CD14-positive monocyte (primary cell): ENCODE measurements around the gene ATP2A2. TPM values are rescaled to one million over a fixed set of nuclear protein-coding genes. Genes with fewer than 3 reads are reported as not detected.

Experiments
- DNase-seq, 3 donors: peaks; one replicate each; pipeline ENCODE4 v3.0.0-alpha.2; 2011 to 2022
- H2AFZ ChIP-seq: 2 replicates; pipeline ENCODE4 v1.6.0; 2012; ENCODE audit warnings: mild to moderate bottlenecking, low read depth, low read length, inconsistent platforms; ENCODE audit not compliant: insufficient read depth, poor library complexity, severe bottlenecking
- H3K27ac ChIP-seq, 2 donors: 1 replicate in 1 of 2; 2 replicates in 1 of 2; pipeline ENCODE4 v1.5.1; 2012 to 2013; ENCODE audit warnings: low read length in 2 of 2, control low read depth in 1 of 2, inconsistent platforms in 1 of 2, low read depth in 1 of 2, mild to moderate bottlenecking in 1 of 2
- H3K27me3 ChIP-seq, 2 donors: one replicate each; pipeline versions ENCODE4 v1.6.0 to v1.6.1; 2011 to 2013; ENCODE audit warnings: low read length in 2 of 2; ENCODE audit not compliant: control insufficient read depth in 2 of 2, insufficient read depth in 2 of 2
- H3K36me3 ChIP-seq, 2 donors: replicated peaks in 1 of 2; 1 replicate in 1 of 2; 2 replicates in 1 of 2; pipeline versions ENCODE4 v1.5.1 to v1.6.1; 2012 to 2013; ENCODE audit warnings: low read length in 2 of 2, control low read depth in 1 of 2, inconsistent platforms in 1 of 2, mild to moderate bottlenecking in 1 of 2; ENCODE audit not compliant: insufficient read depth in 2 of 2, control insufficient read depth in 1 of 2
- H3K4me1 ChIP-seq, 2 donors: 1 replicate in 1 of 2; 2 replicates in 1 of 2; pipeline versions ENCODE4 v1.5.1 to v1.6.1; 2012 to 2013; ENCODE audit warnings: low read length in 2 of 2, control low read depth in 1 of 2, inconsistent platforms in 1 of 2, mild to moderate bottlenecking in 1 of 2, moderate library complexity in 1 of 2; ENCODE audit not compliant: insufficient read depth in 2 of 2, control insufficient read depth in 1 of 2
- H3K4me2 ChIP-seq: replicated peaks from 2 replicates; pipeline ENCODE3; 2012; ENCODE audit warnings: low read length, moderate library complexity, mild to moderate bottlenecking; ENCODE audit not compliant: poor library complexity, severe bottlenecking; ENCODE audit errors: extremely low read depth
- H3K4me3 ChIP-seq, 3 experiments: fragments of 200-600 bp in 1 of 3; sonication (generic) in 1 of 3; replicated peaks in 1 of 3; 1 replicate in 2 of 3; 2 replicates in 1 of 3; pipeline ENCODE4 v1.5.1; 2011 to 2013; ENCODE audit warnings: low read length in 3 of 3, mild to moderate bottlenecking in 3 of 3, control low read depth in 2 of 3, low read depth in 2 of 3, inconsistent platforms in 1 of 3, moderate library complexity in 1 of 3
- H3K79me2 ChIP-seq: 2 replicates; pipeline ENCODE4 v1.6.0; 2012; ENCODE audit warnings: mild to moderate bottlenecking, control low read depth, inconsistent platforms, low read length, moderate library complexity; ENCODE audit not compliant: insufficient read depth
- H3K9ac ChIP-seq: 2 replicates; pipeline ENCODE4 v1.6.0; 2017; ENCODE audit warnings: low read length, mild to moderate bottlenecking; ENCODE audit not compliant: insufficient read depth, poor library complexity, severe bottlenecking
- H3K9me3 ChIP-seq, 2 donors: replicated peaks in 1 of 2; 1 replicate in 1 of 2; 2 replicates in 1 of 2; pipeline versions ENCODE4 v1.5.1 to v1.6.1; 2012 to 2013; ENCODE audit warnings: low read length in 2 of 2, control low read depth in 1 of 2; ENCODE audit not compliant: control insufficient read depth in 1 of 2, insufficient read depth in 1 of 2
- H4K20me1 ChIP-seq: 2 replicates; pipeline ENCODE4 v1.6.0; 2012; ENCODE audit warnings: mild to moderate bottlenecking, low read length, control low read depth, moderate library complexity; ENCODE audit not compliant: insufficient read depth
- H3K27ac Mint-ChIP-seq, 7 donors: one replicate each; pipeline ENCODE4 v1.8.0; 2020; ENCODE audit warnings: mild to moderate bottlenecking in 7 of 7, mixed read lengths in 7 of 7, moderate library complexity in 6 of 7, inconsistent platforms in 2 of 7
- H3K27me3 Mint-ChIP-seq, 3 donors: one replicate each; pipeline ENCODE4 v1.8.0; 2021 to 2022; ENCODE audit warnings: low read depth in 3 of 3, mild to moderate bottlenecking in 3 of 3, mixed read lengths in 3 of 3, moderate library complexity in 3 of 3, inconsistent platforms in 1 of 3
- H3K36me3 Mint-ChIP-seq, 2 donors: one replicate each; pipeline ENCODE4 v1.8.0; 2020; ENCODE audit warnings: mixed read lengths in 2 of 2, inconsistent platforms in 1 of 2, mild to moderate bottlenecking in 1 of 2
- H3K4me1 Mint-ChIP-seq: one replicate; pipeline ENCODE4 v1.8.0; 2020; ENCODE audit warnings: mild to moderate bottlenecking, mixed read lengths
- H3K4me3 Mint-ChIP-seq, 2 donors: one replicate each; pipeline ENCODE4 v1.8.0; 2020; ENCODE audit warnings: mild to moderate bottlenecking in 2 of 2, mixed read lengths in 2 of 2, moderate library complexity in 1 of 2
- H3K9me3 Mint-ChIP-seq, 7 donors: one replicate each; pipeline ENCODE4 v1.8.0; 2020 to 2022; ENCODE audit warnings: mixed read lengths in 7 of 7, mild to moderate bottlenecking in 6 of 7, moderate library complexity in 6 of 7, inconsistent platforms in 2 of 7
- WGBS: methylation state at CpG from one replicate; pipeline ENCODE4 v1.1.5; 2013; ENCODE audit warnings: missing lambda C conversion rate; ENCODE audit not compliant: insufficient coverage; 5-methylcytosine and 5-hydroxymethylcytosine counted together
- intact Hi-C, 2 donors: fragments of 100-400 bp; cut with micrococcal nuclease; formaldehyde crosslinking; loops; one replicate each; pipeline versions ENCODE4 v1.15.0 to v1.15.1; 2023
- polyA plus RNA-seq, 3 donors: library from polyadenylated mRNA; depleted of rRNA in 1 of 3; unstranded in 2 of 3; stranded (reverse) in 1 of 3; fragments of 300-500 nt in 2 of 3; fragments of >200 nt in 1 of 3; fragmentation: Illumina TruSeq in 2 of 3; gene quantifications; 1 replicate in 2 of 3; 2 replicates in 1 of 3; pipeline ENCODE4 v1.2.3, GENCODE V29; 2012 to 2021
- TF ChIP-seq, protein P1 (sequence below): fragments of 200-600 bp; IDR thresholded peaks from one replicate; pipeline ENCODE4 v1.8.0; 2022; ENCODE audit warnings: antibody characterized with exemption, mild to moderate bottlenecking

ATP2A2 gene
- polyA plus RNA-seq, 3 donors = 4.5 to 83.1 (median 6.9) TPM

DNA sequence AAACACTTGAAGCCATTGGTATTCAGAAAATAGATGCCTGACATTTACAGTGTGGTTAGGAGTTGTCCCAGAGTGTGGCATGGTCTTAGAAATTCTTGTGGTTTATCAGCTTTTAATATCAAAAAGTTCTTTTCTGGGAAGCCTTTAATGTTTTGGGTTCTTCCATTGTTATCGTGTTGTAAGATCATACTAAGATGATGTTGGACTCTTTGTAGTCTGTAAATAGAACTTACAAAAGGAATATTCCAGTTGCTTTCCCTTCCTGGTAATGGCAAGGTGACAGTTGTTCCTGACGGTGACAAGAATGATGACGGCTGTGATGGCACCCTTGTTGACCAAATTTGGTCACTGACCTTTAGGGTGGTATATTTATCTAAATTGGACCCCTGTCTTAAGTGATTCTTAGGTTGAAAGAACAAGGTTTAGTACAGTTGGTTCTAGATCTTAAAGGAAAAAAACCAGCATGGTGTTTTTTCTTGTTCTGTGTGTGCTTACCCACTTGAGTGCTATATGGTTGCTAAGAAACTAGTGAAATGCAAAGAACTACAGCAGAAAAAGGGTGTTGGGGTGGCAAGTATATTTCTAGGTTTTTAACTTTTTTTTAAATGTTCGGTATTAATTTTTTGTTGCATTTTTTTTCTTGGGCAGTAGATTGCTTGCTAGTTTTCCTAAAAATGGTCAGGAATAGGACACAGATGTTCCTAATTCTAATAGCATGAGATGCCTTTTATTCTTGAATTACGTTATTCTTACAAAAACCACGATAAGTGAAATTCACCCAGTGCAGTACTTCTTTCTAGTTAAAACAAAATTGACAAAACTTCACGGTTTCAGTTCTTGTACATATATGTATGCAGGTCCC, 2.1 kb downstream of the ATP2A2 start:
- H3K9me3 ChIP-seq = no peaks in the 10 kb centered on the region
- intact Hi-C loops = loop anchor here (5.0 to 10.0 kb wide), 3 partner anchors 48 to 158 kb away; partner anchors contain the start of gene IFT81 (in 1 of the 2)
- Mint-ChIP-seq H3K9me3 (no peaks in the 10 kb centered on the region), H3K4me1 (peaks cover 64% of the 10 kb centered on the region), H3K4me3 (peak overlapping the region; percentile 94 to 96), H3K27ac (peak overlapping the region in 5 of 7 donors; percentile 86 to 94 (median 92)), H3K36me3 (peaks cover 32 to 37% of the 10 kb centered on the region in 2 donors), H3K27me3 (peaks cover 0 to 5% (median 5%) of the 10 kb centered on the region in 3 donors)
- peaks cover 11 to 16% of the 10 kb centered on the region in 2 donors for H3K36me3 ChIP-seq
- H3K27ac ChIP-seq = peak overlapping the region in 1 of 2 donors; percentile 94
- TF ChIP-seq, protein P1, sequence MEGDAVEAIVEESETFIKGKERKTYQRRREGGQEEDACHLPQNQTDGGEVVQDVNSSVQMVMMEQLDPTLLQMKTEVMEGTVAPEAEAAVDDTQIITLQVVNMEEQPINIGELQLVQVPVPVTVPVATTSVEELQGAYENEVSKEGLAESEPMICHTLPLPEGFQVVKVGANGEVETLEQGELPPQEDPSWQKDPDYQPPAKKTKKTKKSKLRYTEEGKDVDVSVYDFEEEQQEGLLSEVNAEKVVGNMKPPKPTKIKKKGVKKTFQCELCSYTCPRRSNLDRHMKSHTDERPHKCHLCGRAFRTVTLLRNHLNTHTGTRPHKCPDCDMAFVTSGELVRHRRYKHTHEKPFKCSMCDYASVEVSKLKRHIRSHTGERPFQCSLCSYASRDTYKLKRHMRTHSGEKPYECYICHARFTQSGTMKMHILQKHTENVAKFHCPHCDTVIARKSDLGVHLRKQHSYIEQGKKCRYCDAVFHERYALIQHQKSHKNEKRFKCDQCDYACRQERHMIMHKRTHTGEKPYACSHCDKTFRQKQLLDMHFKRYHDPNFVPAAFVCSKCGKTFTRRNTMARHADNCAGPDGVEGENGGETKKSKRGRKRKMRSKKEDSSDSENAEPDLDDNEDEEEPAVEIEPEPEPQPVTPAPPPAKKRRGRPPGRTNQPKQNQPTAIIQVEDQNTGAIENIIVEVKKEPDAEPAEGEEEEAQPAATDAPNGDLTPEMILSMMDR = no peak
- peaks cover 65% of the 10 kb centered on the region for H4K20me1 ChIP-seq
- H3K4me3 ChIP-seq = peak overlapping the region; percentile 63 to 96 (median 89)
- H3K79me2 ChIP-seq = peaks cover 67% of the 10 kb centered on the region
- H3K4me2 ChIP-seq = peak overlapping the region; percentile 78
- 48% methylated on average over 2 of the region's 7 CpGs for WGBS
- no peaks in the 10 kb centered on the region for H3K27me3 ChIP-seq
- no peak for DNase-seq
- H3K4me1 ChIP-seq = peaks cover 56 to 70% of the 10 kb centered on the region in 2 donors
- no peak overlapping the region for H2AFZ ChIP-seq
- H3K9ac ChIP-seq = peak overlapping the region; percentile 93

DNA sequence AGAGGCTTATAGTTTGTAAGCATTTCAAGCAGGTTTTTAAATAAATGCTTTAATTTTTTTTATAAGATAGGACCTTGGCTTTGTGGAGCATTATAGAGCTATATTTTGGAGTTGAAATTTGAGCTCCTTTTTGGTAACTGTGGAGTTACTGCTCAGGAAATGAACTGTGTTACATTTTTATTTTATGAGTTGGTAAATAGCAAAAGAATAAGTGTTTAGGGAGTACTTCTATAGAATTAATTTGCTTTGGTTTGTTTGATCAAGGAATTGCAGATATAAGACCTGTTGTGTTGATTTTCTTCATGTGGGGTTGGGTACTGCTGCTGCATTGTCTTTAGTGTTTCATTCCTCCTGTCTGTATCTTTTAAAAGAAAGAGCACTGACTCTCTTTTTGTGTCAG, 3.5 kb downstream of the ATP2A2 start:
- intact Hi-C loops = loop anchor here (5.0 to 10.0 kb wide), 3 partner anchors 50 to 160 kb away; partner anchors contain the start of gene IFT81 (in 1 of the 2)
- Mint-ChIP-seq H3K27ac (peak overlapping the region; percentile 49 to 89 (median 76)), H3K36me3 (peaks cover 41 to 51% of the 10 kb centered on the region in 2 donors), H3K4me1 (peaks cover 67% of the 10 kb centered on the region), H3K4me3 (peak overlapping the region; percentile 34 to 61), H3K9me3 (no peaks in the 10 kb centered on the region), H3K27me3 (no peaks in the 10 kb centered on the region)
- no peaks in the 10 kb centered on the region for H3K9me3 ChIP-seq
- peak overlapping the region; percentile 78 for H3K4me2 ChIP-seq
- peak overlapping the region in 2 of 3 experiments; percentile 11 to 89 for H3K4me3 ChIP-seq
- TF ChIP-seq, protein P1 = no peak
- peak overlapping the region in 1 of 2 donors; percentile 48 for H3K27ac ChIP-seq
- peaks cover 81% of the 10 kb centered on the region for H3K79me2 ChIP-seq
- H3K27me3 ChIP-seq = no peaks in the 10 kb centered on the region
- peaks cover 79% of the 10 kb centered on the region for H4K20me1 ChIP-seq
- H3K36me3 ChIP-seq = peaks cover 17 to 30% of the 10 kb centered on the region in 2 donors
- no peak overlapping the region for H3K9ac ChIP-seq
- H2AFZ ChIP-seq = no peak overlapping the region
- H3K4me1 ChIP-seq = peaks cover 56 to 70% of the 10 kb centered on the region in 2 donors
- DNase-seq = no peak
